SK-N-SH treated with all-trans-retinoic acid at 6 μM for 48 hours (cell line): Measurements from ENCODE around the gene DIMT1.

Source experiments
- ATAC-seq: fragments of 200-7000 bp; cut with Tn5 transposase; 3 replicates; pipeline ENCODE4 v1.9.1; 2020; ENCODE audit warnings: mild to moderate bottlenecking, moderate library complexity
- ARNTL ChIP-seq: fragments of 450-650 bp; formaldehyde crosslinking; IDR thresholded peaks from 2 replicates; pipeline ENCODE4 v1.5.0; 2020; ENCODE audit warnings: low read depth, mild to moderate bottlenecking, moderate library complexity, borderline replicate concordance
- CSDC2 ChIP-seq: fragments of 250-450 bp; sonication (Bioruptor Pico); IDR thresholded peaks from 2 replicates; pipeline ENCODE4 v1.5.0; 2020; ENCODE audit warnings: mild to moderate bottlenecking, moderate library complexity
- CSRNP3 ChIP-seq: fragments of 250-450 bp; sonication (Bioruptor Pico); IDR thresholded peaks from 2 replicates; pipeline ENCODE4 v1.5.1; 2021; ENCODE audit warnings: mild to moderate bottlenecking, moderate library complexity
- ESRRG ChIP-seq: fragments of 250-450 bp; sonication (Bioruptor Pico); IDR thresholded peaks from 2 replicates; pipeline ENCODE4 v1.6.1; 2021; ENCODE audit warnings: mild to moderate bottlenecking
- GLIS3 ChIP-seq: fragments of 250-450 bp; sonication (Bioruptor Pico); IDR thresholded peaks from 2 replicates; pipeline ENCODE4 v1.5.0; 2020; ENCODE audit warnings: mild to moderate bottlenecking, moderate library complexity
- ISL1 ChIP-seq: fragments of 250-450 bp; sonication (Bioruptor Pico); IDR thresholded peaks from 2 replicates; pipeline ENCODE4 v2.1.2; 2022; ENCODE audit warnings: mild to moderate bottlenecking, moderate library complexity
- OSR1 ChIP-seq: fragments of 250-450 bp; sonication (Bioruptor Pico); IDR thresholded peaks from 2 replicates; pipeline ENCODE4 v1.8.0; 2022; ENCODE audit warnings: moderate library complexity, mild to moderate bottlenecking, inconsistent platforms
- PATZ1 ChIP-seq: fragments of 250-450 bp; sonication (Bioruptor Pico); IDR thresholded peaks from 2 replicates; pipeline ENCODE4 v1.8.0; 2020; ENCODE audit warnings: mild to moderate bottlenecking, moderate library complexity, borderline replicate concordance
- POU6F1 ChIP-seq: fragments of 250-450 bp; sonication (Bioruptor Pico); IDR thresholded peaks from 2 replicates; pipeline ENCODE4 v1.8.0; 2021; ENCODE audit warnings: low read depth, mild to moderate bottlenecking, moderate library complexity, borderline replicate concordance
- PPARA ChIP-seq: fragments of 250-450 bp; sonication (Bioruptor Pico); IDR thresholded peaks from 2 replicates; pipeline ENCODE4 v1.5.0; 2020; ENCODE audit warnings: mild to moderate bottlenecking, borderline replicate concordance
- RARB ChIP-seq: fragments of 250-450 bp; sonication (Bioruptor Pico); IDR thresholded peaks from 2 replicates; pipeline ENCODE4 v1.8.0; 2021; ENCODE audit warnings: mild to moderate bottlenecking, moderate library complexity
- SNAI2 ChIP-seq: fragments of 250-450 bp; sonication (Bioruptor Pico); IDR thresholded peaks from 2 replicates; pipeline ENCODE4 v1.5.0; 2020; ENCODE audit warnings: mild to moderate bottlenecking, moderate library complexity
- TCF4 ChIP-seq: fragments of 250-450 bp; sonication (Bioruptor Pico); IDR thresholded peaks from 2 replicates; pipeline ENCODE4 v1.8.0; 2021; ENCODE audit warnings: mild to moderate bottlenecking, moderate library complexity, borderline replicate concordance
- TOX ChIP-seq: fragments of 250-450 bp; sonication (Bioruptor Pico); IDR thresholded peaks from 2 replicates; pipeline ENCODE4 v1.8.0; 2021; ENCODE audit warnings: mild to moderate bottlenecking, moderate library complexity, borderline replicate concordance
- TSHZ2 ChIP-seq: fragments of 250-450 bp; sonication (Bioruptor Pico); IDR thresholded peaks from 2 replicates; pipeline ENCODE4 v1.5.0; 2020; ENCODE audit warnings: mild to moderate bottlenecking, moderate library complexity
- ZC3H10 ChIP-seq: fragments of 250-450 bp; sonication (Bioruptor Pico); IDR thresholded peaks from 2 replicates; pipeline ENCODE4 v1.5.1; 2021; ENCODE audit warnings: mild to moderate bottlenecking, moderate library complexity
- ZFP3 ChIP-seq: fragments of 250-450 bp; sonication (Bioruptor Pico); IDR thresholded peaks from 2 replicates; pipeline ENCODE4 v1.5.0; 2020; ENCODE audit warnings: mild to moderate bottlenecking, moderate library complexity
- ZFP30 ChIP-seq: fragments of 450-650 bp; formaldehyde crosslinking; IDR thresholded peaks from 2 replicates; pipeline ENCODE4 v1.5.0; 2022; ENCODE audit warnings: mild to moderate bottlenecking, moderate library complexity
- ZNF565 ChIP-seq: fragments of 450-650 bp; formaldehyde crosslinking; conservative IDR thresholded peaks from 2 replicates; pipeline ENCODE4 v1.5.0; 2020; ENCODE audit warnings: low read depth, mild to moderate bottlenecking, moderate library complexity
- ZNF70 ChIP-seq: fragments of 450-650 bp; formaldehyde crosslinking; IDR thresholded peaks from 2 replicates; pipeline ENCODE4 v1.5.0; 2020; ENCODE audit warnings: mild to moderate bottlenecking, moderate library complexity
- ZNF8 ChIP-seq: fragments of 450-650 bp; formaldehyde crosslinking; IDR thresholded peaks from 2 replicates; pipeline ENCODE4 v1.5.0; 2020; ENCODE audit warnings: mild to moderate bottlenecking, moderate library complexity

The DIMT1 gene

GRCh38 chr5:62341783-62342475, 61.8 kb downstream of the DIMT1 start:
- TF ChIP-seq OSR1 (no peak), TCF4 (no peak), ZNF8 (CRISPR knock-in tag) (no peak), RARB (no peak), ZNF70 (no peak), ZFP30 (CRISPR knock-in tag) (no peak), ZFP3 (CRISPR knock-in tag) (no peak), TSHZ2 (CRISPR knock-in tag) (no peak), POU6F1 (CRISPR knock-in tag) (no peak), TOX (CRISPR knock-in tag) (no peak), PATZ1 (CRISPR knock-in tag) (no peak), ISL1 (no peak), SNAI2 (no peak), GLIS3 (no peak), CSDC2 (CRISPR knock-in tag) (no peak)
- TF ChIP-seq, all 23 proteins: peak for 0
- no peak for ATAC-seq

- no peak for TF ChIP-seq ZFP30 (CRISPR knock-in tag)
- TF ChIP-seq TOX (CRISPR knock-in tag) = no peak
- TF ChIP-seq OSR1 = no peak
- no peak for TF ChIP-seq GLIS3
- no peak for TF ChIP-seq RARB
- no peak for TF ChIP-seq ZNF8 (CRISPR knock-in tag)
- no peak for TF ChIP-seq ZC3H10 (CRISPR knock-in tag)
- TF ChIP-seq TCF4 = no peak
- TF ChIP-seq ZFP3 (CRISPR knock-in tag) = no peak
- no peak for TF ChIP-seq ZNF565 (CRISPR knock-in tag)
- no peak for TF ChIP-seq PPARA (CRISPR knock-in tag)
- no peak for TF ChIP-seq CSDC2 (CRISPR knock-in tag)
- TF ChIP-seq PATZ1 (CRISPR knock-in tag) = no peak
- ATAC-seq = no peak
Measured at GRCh38 chr5:62340979-62341378, 62.7 kb downstream of the DIMT1 start.

GRCh38 chr5:62340392-62340791, 63.3 kb downstream of the DIMT1 start:
- TF ChIP-seq ARNTL (CRISPR knock-in tag) (no peak), ESRRG (CRISPR knock-in tag) (no peak), GLIS3 (no peak), ISL1 (no peak), SNAI2 (no peak), ZFP3 (CRISPR knock-in tag) (no peak), CSRNP3 (CRISPR knock-in tag) (no peak), TSHZ2 (CRISPR knock-in tag) (no peak), TCF4 (no peak), ZNF8 (CRISPR knock-in tag) (no peak), PATZ1 (CRISPR knock-in tag) (no peak), ZC3H10 (CRISPR knock-in tag) (no peak)

More at GRCh38 chr5:62340392-62340791, 63.3 kb downstream of the DIMT1 start:
- peak; percentile 60; the same call in 1 of the 3 replicates for ATAC-seq
